ENCODE data around the gene ULK2.
A peak's percentile ranks its signal among the peaks of the same experiment; 100 is the strongest.

The ULK2 gene

GRCh38 chr17:19904924-19905323, 37.2 kb upstream of the ULK2 start:
- H3K27ac ChIP-seq (ENCODE audit: low read depth, low read length): no peak overlapping the region
- no peak for DNase-seq
- peaks cover 4% of the 10 kb centered on the region for H3K36me3 ChIP-seq (ENCODE audit: control insufficient read depth, insufficient read depth, low read length)
- H2BK15ac ChIP-seq (replicated peaks; ENCODE audit: low read depth): no peak overlapping the region
- no peaks in the 10 kb centered on the region for H3K27me3 ChIP-seq (ENCODE audit: insufficient read depth, low read length, poor library complexity)
- no CpG with 5 or more reads among the region's 5 CpGs for WGBS (ENCODE audit: extremely low coverage, insufficient coverage, low lambda C conversion rate)
- no peak overlapping the region for H3K4me3 ChIP-seq (ENCODE audit: low read length)
- no peak overlapping the region for H3K18ac ChIP-seq (ENCODE audit: low read length)
- no peaks in the 10 kb centered on the region for H3K4me1 ChIP-seq (ENCODE audit: control insufficient read depth, low read depth, low read length)
- no peak overlapping the region for H3K56ac ChIP-seq (ENCODE audit: low read length)
- no peaks in the 10 kb centered on the region for H3K79me1 ChIP-seq (ENCODE audit: low read length)
- H2BK5ac ChIP-seq (ENCODE audit: low read length): no peak overlapping the region
- H3K9ac ChIP-seq (ENCODE audit: low read length): no peak overlapping the region
- no peak overlapping the region for H3K4ac ChIP-seq (ENCODE audit: low read depth, low read length)
- no peaks in the 10 kb centered on the region for H3K79me2 ChIP-seq (ENCODE audit: control insufficient read depth, insufficient read depth, low read length)
- no peak overlapping the region for H3K4me2 ChIP-seq (ENCODE audit: low read length)
- H3K23ac ChIP-seq (ENCODE audit: low read length): no peak overlapping the region
- no peak overlapping the region for H2BK120ac ChIP-seq (ENCODE audit: low read depth, low read length)
- H4K5ac ChIP-seq (ENCODE audit: low read length): no peak overlapping the region
- no peak overlapping the region for H2AK5ac ChIP-seq (ENCODE audit: low read length)
- H4K8ac ChIP-seq (ENCODE audit: low read depth, low read length): no peak overlapping the region

DNA sequence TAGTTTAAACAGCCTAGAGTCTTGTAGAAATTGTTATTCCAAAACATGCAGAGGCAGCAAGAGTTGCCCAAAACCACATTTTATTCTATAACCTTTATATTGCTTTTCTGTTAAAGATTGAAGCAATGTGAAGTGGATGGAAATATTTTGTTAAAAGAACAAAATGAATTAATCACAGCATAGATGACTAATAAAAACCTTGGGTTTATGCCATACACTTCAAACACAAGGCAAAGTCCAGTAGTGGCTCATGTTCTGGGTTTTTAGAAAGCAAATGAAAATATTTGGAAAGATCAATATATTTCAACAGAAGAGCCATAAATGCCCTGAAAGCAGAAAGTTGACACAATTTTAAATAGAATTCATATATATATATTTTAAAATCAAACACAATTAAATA, 36.7 kb upstream of the ULK2 start:
- Histone ChIP-seq H3K9ac (ENCODE audit: low read length) (no peak overlapping the region), H4K5ac (ENCODE audit: low read length) (no peak overlapping the region), H3K27ac (ENCODE audit: low read depth, low read length) (no peak overlapping the region), H3K23ac (ENCODE audit: low read length) (no peak overlapping the region), H3K4me3 (ENCODE audit: low read length) (no peak overlapping the region), H3K18ac (ENCODE audit: low read length) (no peak overlapping the region), H3K79me2 (ENCODE audit: control insufficient read depth, insufficient read depth, low read length) (no peaks in the 10 kb centered on the region), H3K27me3 (ENCODE audit: insufficient read depth, low read length, poor library complexity) (no peaks in the 10 kb centered on the region), H2AK5ac (ENCODE audit: low read length) (no peak overlapping the region), H4K8ac (ENCODE audit: low read depth, low read length) (no peak overlapping the region), H3K56ac (ENCODE audit: low read length) (no peak overlapping the region), H3K4me2 (ENCODE audit: low read length) (no peak overlapping the region), H2BK120ac (ENCODE audit: low read depth, low read length) (no peak overlapping the region), H3K4ac (ENCODE audit: low read depth, low read length) (no peak overlapping the region), H2BK15ac (replicated peaks; ENCODE audit: low read depth) (no peak overlapping the region), H3K36me3 (ENCODE audit: control insufficient read depth, insufficient read depth, low read length) (peaks cover 5% of the 10 kb centered on the region), H3K79me1 (ENCODE audit: low read length) (no peaks in the 10 kb centered on the region), H2BK5ac (ENCODE audit: low read length) (no peak overlapping the region), H3K4me1 (ENCODE audit: control insufficient read depth, low read depth, low read length) (no peaks in the 10 kb centered on the region)
- DNase-seq: no peak

DNA sequence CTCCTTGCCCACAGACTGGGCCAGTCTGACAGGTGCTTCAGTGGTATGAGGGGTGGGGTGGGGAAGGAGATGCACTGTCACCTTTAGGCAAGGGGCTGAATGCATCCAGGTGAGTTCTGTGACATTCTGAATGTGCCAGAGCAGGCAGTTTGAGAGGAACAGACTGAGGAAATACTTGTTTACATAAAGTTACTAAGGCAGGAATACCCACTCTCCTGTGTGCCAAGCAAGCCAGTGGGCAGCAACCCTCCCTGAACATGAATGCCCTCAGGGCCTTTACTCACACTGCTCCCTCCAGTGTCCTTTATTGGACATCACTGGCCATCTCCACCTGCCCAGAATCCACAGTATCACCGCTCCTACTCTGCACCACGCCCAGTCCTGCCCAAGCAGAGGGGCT, 33.1 kb upstream of the ULK2 start:
- no peak overlapping the region for H2BK15ac ChIP-seq (replicated peaks; ENCODE audit: low read depth)
- WGBS (ENCODE audit: extremely low coverage, insufficient coverage, low lambda C conversion rate): no CpG with 5 or more reads among the region's 2 CpGs

GRCh38 chr17:19897903-19898302, 30.2 kb upstream of the ULK2 start:
- Histone ChIP-seq H3K4ac (ENCODE audit: low read depth, low read length) (no peak overlapping the region), H3K36me3 (ENCODE audit: control insufficient read depth, insufficient read depth, low read length) (peaks cover 3% of the 10 kb centered on the region), H3K79me2 (ENCODE audit: control insufficient read depth, insufficient read depth, low read length) (no peaks in the 10 kb centered on the region), H3K27ac (ENCODE audit: low read depth, low read length) (no peak overlapping the region), H3K27me3 (ENCODE audit: insufficient read depth, low read length, poor library complexity) (no peaks in the 10 kb centered on the region), H3K4me3 (ENCODE audit: low read length) (no peak overlapping the region), H3K4me2 (ENCODE audit: low read length) (no peak overlapping the region), H2AK5ac (ENCODE audit: low read length) (no peak overlapping the region), H3K9ac (ENCODE audit: low read length) (no peak overlapping the region), H3K79me1 (ENCODE audit: low read length) (no peaks in the 10 kb centered on the region), H3K18ac (ENCODE audit: low read length) (no peak overlapping the region), H3K56ac (ENCODE audit: low read length) (no peak overlapping the region), H2BK5ac (ENCODE audit: low read length) (no peak overlapping the region), H2BK15ac (replicated peaks; ENCODE audit: low read depth) (no peak overlapping the region), H4K8ac (ENCODE audit: low read depth, low read length) (no peak overlapping the region), H3K4me1 (ENCODE audit: control insufficient read depth, low read depth, low read length) (no peaks in the 10 kb centered on the region), H2BK120ac (ENCODE audit: low read depth, low read length) (no peak overlapping the region), H3K23ac (ENCODE audit: low read length) (no peak overlapping the region), H4K5ac (ENCODE audit: low read length) (no peak overlapping the region)
- WGBS (ENCODE audit: extremely low coverage, insufficient coverage, low lambda C conversion rate): no CpG with 5 or more reads among the region's 2 CpGs
- DNase-seq: peak; percentile 19

More for the DNA sequence above, 33.1 kb upstream of the ULK2 start:
- H3K4me1 ChIP-seq (ENCODE audit: control insufficient read depth, low read depth, low read length): no peaks in the 10 kb centered on the region
- peaks cover 3% of the 10 kb centered on the region for H3K36me3 ChIP-seq (ENCODE audit: control insufficient read depth, insufficient read depth, low read length)
- H2BK5ac ChIP-seq (ENCODE audit: low read length): no peak overlapping the region
- no peak overlapping the region for H3K23ac ChIP-seq (ENCODE audit: low read length)
- H3K18ac ChIP-seq (ENCODE audit: low read length): no peak overlapping the region
- H3K79me2 ChIP-seq (ENCODE audit: control insufficient read depth, insufficient read depth, low read length): no peaks in the 10 kb centered on the region
- H3K4me2 ChIP-seq (ENCODE audit: low read length): no peak overlapping the region
- no peak overlapping the region for H3K9ac ChIP-seq (ENCODE audit: low read length)
- H3K27me3 ChIP-seq (ENCODE audit: insufficient read depth, low read length, poor library complexity): no peaks in the 10 kb centered on the region
- H4K8ac ChIP-seq (ENCODE audit: low read depth, low read length): no peak overlapping the region
- no peak overlapping the region for H4K5ac ChIP-seq (ENCODE audit: low read length)
- DNase-seq: no peak
- no peak overlapping the region for H2AK5ac ChIP-seq (ENCODE audit: low read length)
- H2BK120ac ChIP-seq (ENCODE audit: low read depth, low read length): no peak overlapping the region
- no peak overlapping the region for H3K4ac ChIP-seq (ENCODE audit: low read depth, low read length)
- no peak overlapping the region for H3K27ac ChIP-seq (ENCODE audit: low read depth, low read length)
- H3K79me1 ChIP-seq (ENCODE audit: low read length): no peaks in the 10 kb centered on the region
- no peak overlapping the region for H3K4me3 ChIP-seq (ENCODE audit: low read length)
- no peak overlapping the region for H3K56ac ChIP-seq (ENCODE audit: low read length)

GRCh38 chr17:19897090-19897837, 29.5 kb upstream of the ULK2 start:
- Histone ChIP-seq H3K4ac (ENCODE audit: low read depth, low read length) (no peak overlapping the region), H2BK120ac (ENCODE audit: low read depth, low read length) (no peak overlapping the region), H3K4me1 (ENCODE audit: control insufficient read depth, low read depth, low read length) (no peaks in the 10 kb centered on the region), H3K79me1 (ENCODE audit: low read length) (no peaks in the 10 kb centered on the region), H3K9ac (ENCODE audit: low read length) (no peak overlapping the region), H3K4me3 (ENCODE audit: low read length) (no peak overlapping the region), H3K56ac (ENCODE audit: low read length) (no peak overlapping the region), H3K79me2 (ENCODE audit: control insufficient read depth, insufficient read depth, low read length) (no peaks in the 10 kb centered on the region), H4K5ac (ENCODE audit: low read length) (no peak overlapping the region), H4K8ac (ENCODE audit: low read depth, low read length) (no peak overlapping the region), H3K27me3 (ENCODE audit: insufficient read depth, low read length, poor library complexity) (no peaks in the 10 kb centered on the region), H2AK5ac (ENCODE audit: low read length) (no peak overlapping the region), H3K27ac (ENCODE audit: low read depth, low read length) (no peak overlapping the region), H3K23ac (ENCODE audit: low read length) (no peak overlapping the region), H2BK15ac (replicated peaks; ENCODE audit: low read depth) (no peak overlapping the region), H3K36me3 (ENCODE audit: control insufficient read depth, insufficient read depth, low read length) (peaks cover 3% of the 10 kb centered on the region), H3K18ac (ENCODE audit: low read length) (no peak overlapping the region), H2BK5ac (ENCODE audit: low read length) (no peak overlapping the region), H3K4me2 (ENCODE audit: low read length) (no peak overlapping the region)
- DNase-seq: no peak
- no CpG with 5 or more reads among the region's 8 CpGs for WGBS (ENCODE audit: extremely low coverage, insufficient coverage, low lambda C conversion rate)

- no peaks in the 10 kb centered on the region for H3K27me3 ChIP-seq (ENCODE audit: insufficient read depth, low read length, poor library complexity)
- no peak overlapping the region for H2BK5ac ChIP-seq (ENCODE audit: low read length)
- no peak overlapping the region for H2BK120ac ChIP-seq (ENCODE audit: low read depth, low read length)
- H4K5ac ChIP-seq (ENCODE audit: low read length): no peak overlapping the region
- no peak overlapping the region for H3K18ac ChIP-seq (ENCODE audit: low read length)
- H3K56ac ChIP-seq (ENCODE audit: low read length): no peak overlapping the region
- H3K36me3 ChIP-seq (ENCODE audit: control insufficient read depth, insufficient read depth, low read length): peaks cover 3% of the 10 kb centered on the region
- H3K79me2 ChIP-seq (ENCODE audit: control insufficient read depth, insufficient read depth, low read length): no peaks in the 10 kb centered on the region
- H3K9ac ChIP-seq (ENCODE audit: low read length): no peak overlapping the region
- no peak overlapping the region for H2AK5ac ChIP-seq (ENCODE audit: low read length)
- H3K4me3 ChIP-seq (ENCODE audit: low read length): no peak overlapping the region
- no peak overlapping the region for H3K4me2 ChIP-seq (ENCODE audit: low read length)
- no peak overlapping the region for H4K8ac ChIP-seq (ENCODE audit: low read depth, low read length)
- H3K4ac ChIP-seq (ENCODE audit: low read depth, low read length): no peak overlapping the region
- H2BK15ac ChIP-seq (replicated peaks; ENCODE audit: low read depth): no peak overlapping the region
- DNase-seq: no peak
- H3K23ac ChIP-seq (ENCODE audit: low read length): no peak overlapping the region
- no peaks in the 10 kb centered on the region for H3K4me1 ChIP-seq (ENCODE audit: control insufficient read depth, low read depth, low read length)
- WGBS (ENCODE audit: extremely low coverage, insufficient coverage, low lambda C conversion rate): no CpG with 5 or more reads among the region's 2 CpGs
- H3K27ac ChIP-seq (ENCODE audit: low read depth, low read length): no peak overlapping the region
- H3K79me1 ChIP-seq (ENCODE audit: low read length): no peaks in the 10 kb centered on the region
Measured at GRCh38 chr17:19896679-19897078, 28.9 kb upstream of the ULK2 start.
